Gastroesophageal sphincter (tissue), 3 donors: ENCODE results near the gene WNT3A.
"Not testable (repeated sequence)": the region's sequence is repeated elsewhere in the genome, so short reads cannot be mapped to it uniquely, and the experiment has no call there.

Experiments
- POLR2AphosphoS5 ChIP-seq: sonication (generic); formaldehyde crosslinking; IDR thresholded peaks from one replicate; pipeline ENCODE4 v1.6.1; 2017; ENCODE audit warnings: antibody characterized with exemption
- TF ChIP-seq, protein P1 (sequence below), 4 experiments: fragments of 200-600 bp in 2 of 4; fragments of 450-650 bp in 2 of 4; sonication (generic) in 1 of 4; IDR thresholded peaks; one replicate each; pipeline ENCODE4 v1.5.1; 2017 to 2019; ENCODE audit warnings: antibody characterized with exemption in 4 of 4, mild to moderate bottlenecking in 2 of 4, moderate library complexity in 2 of 4

DNA sequence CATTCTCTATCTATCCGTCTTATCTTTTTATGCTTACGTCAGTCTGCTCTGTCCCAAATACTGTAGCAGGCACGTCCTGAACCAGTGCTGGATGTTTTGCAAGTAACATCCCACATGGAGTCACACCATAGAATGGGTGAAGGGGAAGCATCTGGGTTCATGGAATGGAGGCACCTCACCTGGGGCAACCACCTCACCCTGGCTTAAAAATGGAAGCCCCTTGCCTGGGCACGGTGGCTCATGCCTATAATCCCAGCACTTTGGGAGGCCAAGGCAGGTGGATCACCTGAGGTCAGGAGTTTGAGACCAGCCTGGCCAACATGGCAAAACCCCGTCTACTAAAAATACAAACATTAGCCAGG is 12.9 kb downstream of the WNT3A start:
- TF ChIP-seq, protein P1, sequence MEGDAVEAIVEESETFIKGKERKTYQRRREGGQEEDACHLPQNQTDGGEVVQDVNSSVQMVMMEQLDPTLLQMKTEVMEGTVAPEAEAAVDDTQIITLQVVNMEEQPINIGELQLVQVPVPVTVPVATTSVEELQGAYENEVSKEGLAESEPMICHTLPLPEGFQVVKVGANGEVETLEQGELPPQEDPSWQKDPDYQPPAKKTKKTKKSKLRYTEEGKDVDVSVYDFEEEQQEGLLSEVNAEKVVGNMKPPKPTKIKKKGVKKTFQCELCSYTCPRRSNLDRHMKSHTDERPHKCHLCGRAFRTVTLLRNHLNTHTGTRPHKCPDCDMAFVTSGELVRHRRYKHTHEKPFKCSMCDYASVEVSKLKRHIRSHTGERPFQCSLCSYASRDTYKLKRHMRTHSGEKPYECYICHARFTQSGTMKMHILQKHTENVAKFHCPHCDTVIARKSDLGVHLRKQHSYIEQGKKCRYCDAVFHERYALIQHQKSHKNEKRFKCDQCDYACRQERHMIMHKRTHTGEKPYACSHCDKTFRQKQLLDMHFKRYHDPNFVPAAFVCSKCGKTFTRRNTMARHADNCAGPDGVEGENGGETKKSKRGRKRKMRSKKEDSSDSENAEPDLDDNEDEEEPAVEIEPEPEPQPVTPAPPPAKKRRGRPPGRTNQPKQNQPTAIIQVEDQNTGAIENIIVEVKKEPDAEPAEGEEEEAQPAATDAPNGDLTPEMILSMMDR (IDR thresholded peaks at IDR 0.05), result not testable (repeated sequence)
- TF ChIP-seq POLR2AphosphoS5, result not testable (repeated sequence)
